ENCODE results near the gene SAG. TPM values are rescaled to one million over a fixed set of nuclear protein-coding genes. Genes with fewer than 3 reads are reported as not detected.

Gene SAG
- total and polyA plus RNA-seq, 9 of the 15 experiments (the other 6 are each of a cell fraction or from before 2014, with no cell fraction given): 0.04 to 0.64 (median 0.31) TPM; not detected in 5

GRCh38 chr2:233288663-233289062 lies 19.0 kb upstream of the SAG start:
- Histone ChIP-seq H3K9ac (ENCODE audit: insufficient read depth in 1 of 2, low read depth in 2 of 2, low read length in 2 of 2) (no peak overlapping the region), H3K4me3 (no peak overlapping the region), H2AFZ (ENCODE audit: low read depth, low read length) (no peak overlapping the region), H3K79me2 (ENCODE audit: control insufficient read depth, insufficient read depth, low read length) (no peaks in the 10 kb centered on the region), H3K27me3 (ENCODE audit: control insufficient read depth in 2 of 2, insufficient read depth in 2 of 2, low read length in 2 of 2) (no peaks in the 10 kb centered on the region), H3K36me3 (ENCODE audit: control insufficient read depth, insufficient read depth, low read length) (peaks cover 83% of the 10 kb centered on the region), H3K4me1 (replicated peaks in 1 of 2; ENCODE audit: control insufficient read depth in 2 of 2, insufficient read depth in 2 of 2, low read length in 2 of 2) (no peaks in the 10 kb centered on the region), H3K4me2 (ENCODE audit: insufficient read depth, low read length) (no peak overlapping the region), H3K9me3 (replicated peaks; ENCODE audit: control insufficient read depth, insufficient read depth, low read depth, low read length) (no peaks in the 10 kb centered on the region; the same call in 1 of the 2 replicates), H3K27ac (ENCODE audit: extremely low read depth, low read depth, low read length) (no peak overlapping the region), H3K9me1 (ENCODE audit: control insufficient read depth, insufficient read depth, low read length) (no peaks in the 10 kb centered on the region), H4K20me1 (replicated peaks; ENCODE audit: control insufficient read depth, insufficient read depth, low read length) (no peaks in the 10 kb centered on the region; the same call in 1 of the 2 replicates)
- no peak for TF ChIP-seq PTBP1 (IDR thresholded peaks at IDR 0.05; ENCODE audit: low read depth, low read length)
- no peak for TF ChIP-seq CTCF (IDR thresholded peaks at IDR 0.05 in 2 of 3, conservative IDR thresholded peaks at IDR 0.05 in 1 of 3; ENCODE audit: insufficient read depth in 2 of 3, low read depth in 1 of 3, low read length in 3 of 3)
- no peak for TF ChIP-seq ZZZ3 (IDR thresholded peaks at IDR 0.05)
- no peak for TF ChIP-seq GABPA (tag; conservative IDR thresholded peaks at IDR 0.05; ENCODE audit: low read depth)
- no peak for TF ChIP-seq SETDB1 (IDR thresholded peaks at IDR 0.05; ENCODE audit: low read length)
- no peak for TF ChIP-seq ZFP1 (CRISPR knock-in tag; IDR thresholded peaks at IDR 0.05)
- TF ChIP-seq FOXK1 (CRISPR knock-in tag; IDR thresholded peaks at IDR 0.05; ENCODE audit: borderline replicate concordance): no peak
- no peak for TF ChIP-seq POLR2H (tag; IDR thresholded peaks at IDR 0.05; ENCODE audit: low read depth)
- no peak for TF ChIP-seq ILK (tag; IDR thresholded peaks at IDR 0.05; ENCODE audit: borderline replicate concordance, low read depth)
- ChIA-PET POLR2A (interaction anchor here (0.7 kb wide), 1 partner anchor 430 kb away, joined by 3 read pairs; no protein-coding TSS in a partner anchor), CTCF (ENCODE audit: low intra/inter-chr PET ratio) (no interaction called here)
- no peak for ATAC-seq
- intact Hi-C loops (cut with micrococcal nuclease) (no loop called here), in situ Hi-C loops (cut with MboI) (no loop called here)
- BruUV-seq (replicated peaks): no TSS peak
- no peak for DNase-seq (ENCODE audit: extremely low read depth in 1 of 4, low spot score in 3 of 4)
- no CpG with 5 or more reads among the region's 5 CpGs for WGBS (ENCODE audit: insufficient coverage, low coverage, missing lambda C conversion rate)
- FAIRE-seq: no peak
